Measurements from ENCODE around the gene NCOR1.

NCOR1 gene

GRCh38 chr17:16007439-16007838 is 207.9 kb downstream of the NCOR1 start:
- TF ChIP-seq CTCF (IDR thresholded peaks at IDR 0.05; ENCODE audit: low read depth, low read length, poor library complexity, severe bottlenecking): no peak
- TF ChIP-seq EZH2phosphoT487 (IDR thresholded peaks at IDR 0.05; ENCODE audit: borderline replicate concordance, low read length): no peak
- Histone ChIP-seq H3K4me3 (ENCODE audit: low read length) (no peak overlapping the region), H4K20me1 (ENCODE audit: control insufficient read depth, insufficient read depth, low read depth, low read length) (peaks cover 3% of the 10 kb centered on the region; the same call in 1 of the 2 replicates), H3K36me3 (ENCODE audit: control insufficient read depth, low read length) (peaks cover 93% of the 10 kb centered on the region), H3K9me2 (replicated peaks; ENCODE audit: control insufficient read depth, low read length) (no peaks in the 10 kb centered on the region), H3K4me1 (ENCODE audit: control insufficient read depth, low read length) (no peaks in the 10 kb centered on the region; the same call in 1 of the 2 replicates), H3F3A (ENCODE audit: control insufficient read depth, insufficient read depth) (no peaks in the 10 kb centered on the region), H3K79me2 (ENCODE audit: control insufficient read depth, low read length) (peaks cover 39% of the 10 kb centered on the region), H3K27ac (ENCODE audit: low read depth, low read length) (no peak overlapping the region), H3K27me3 (ENCODE audit: control insufficient read depth, low read length) (no peaks in the 10 kb centered on the region), H3K9me3 (ENCODE audit: control insufficient read depth, insufficient read depth, low read length) (no peaks in the 10 kb centered on the region), H3K4me2 (ENCODE audit: low read length) (no peak overlapping the region)

GRCh38 chr17:16005636-16006035 is 209.7 kb downstream of the NCOR1 start:
- peaks cover 13% of the 10 kb centered on the region for H4K20me1 ChIP-seq (ENCODE audit: control insufficient read depth, insufficient read depth, low read depth, low read length)
- H3K4me3 ChIP-seq (ENCODE audit: low read length): no peak overlapping the region
- peaks cover 12% of the 10 kb centered on the region for H3K4me1 ChIP-seq (ENCODE audit: control insufficient read depth, low read length)
- no peaks in the 10 kb centered on the region for H3K27me3 ChIP-seq (ENCODE audit: control insufficient read depth, low read length)
- H3K36me3 ChIP-seq (ENCODE audit: control insufficient read depth, low read length): peaks cover 93% of the 10 kb centered on the region
- no peak overlapping the region for H3K27ac ChIP-seq (ENCODE audit: low read depth, low read length)
- H3K4me2 ChIP-seq (ENCODE audit: low read length): no peak overlapping the region
- peaks cover 42% of the 10 kb centered on the region for H3K79me2 ChIP-seq (ENCODE audit: control insufficient read depth, low read length)
- TF ChIP-seq CTCF (IDR thresholded peaks at IDR 0.05; ENCODE audit: low read depth, low read length, poor library complexity, severe bottlenecking): no peak
- no peak for TF ChIP-seq EZH2phosphoT487 (IDR thresholded peaks at IDR 0.05; ENCODE audit: borderline replicate concordance, low read length)
- H3K9me3 ChIP-seq (ENCODE audit: control insufficient read depth, insufficient read depth, low read length): no peaks in the 10 kb centered on the region
- H3K9me2 ChIP-seq (replicated peaks; ENCODE audit: control insufficient read depth, low read length): no peaks in the 10 kb centered on the region
- H3F3A ChIP-seq (ENCODE audit: control insufficient read depth, insufficient read depth): no peaks in the 10 kb centered on the region

GRCh38 chr17:16003841-16004240 is 211.5 kb downstream of the NCOR1 start:
- TF ChIP-seq CTCF (IDR thresholded peaks at IDR 0.05; ENCODE audit: low read depth, low read length, poor library complexity, severe bottlenecking) (no peak), EZH2phosphoT487 (IDR thresholded peaks at IDR 0.05; ENCODE audit: borderline replicate concordance, low read length) (no peak)
- Histone ChIP-seq H3K79me2 (ENCODE audit: control insufficient read depth, low read length) (peaks cover 53% of the 10 kb centered on the region), H3K27ac (ENCODE audit: low read depth, low read length) (no peak overlapping the region), H3K27me3 (ENCODE audit: control insufficient read depth, low read length) (no peaks in the 10 kb centered on the region), H3K4me1 (ENCODE audit: control insufficient read depth, low read length) (peaks cover 13% of the 10 kb centered on the region), H3K4me3 (ENCODE audit: low read length) (no peak overlapping the region), H3F3A (ENCODE audit: control insufficient read depth, insufficient read depth) (peaks cover 4% of the 10 kb centered on the region), H3K36me3 (ENCODE audit: control insufficient read depth, low read length) (peaks cover 89% of the 10 kb centered on the region), H3K9me3 (ENCODE audit: control insufficient read depth, insufficient read depth, low read length) (no peaks in the 10 kb centered on the region), H3K9me2 (replicated peaks; ENCODE audit: control insufficient read depth, low read length) (no peaks in the 10 kb centered on the region), H3K4me2 (ENCODE audit: low read length) (no peak overlapping the region), H4K20me1 (ENCODE audit: control insufficient read depth, insufficient read depth, low read depth, low read length) (peaks cover 19% of the 10 kb centered on the region)
